H1 (cell line): ENCODE measurements around the gene HSD17B10. TPM values are rescaled to one million over a fixed set of nuclear protein-coding genes. Genes with fewer than 3 reads are reported as not detected.

Source experiments
- CHD7 ChIP-seq: fragments of 300-600 bp; sonication (generic); IDR thresholded peaks from 2 replicates; pipeline ENCODE4 v1.7.1; 2012; ENCODE audit warnings: low read length, moderate library complexity, mild to moderate bottlenecking, inconsistent platforms; ENCODE audit not compliant: insufficient replicate concordance
- CREB1 ChIP-seq: IDR thresholded peaks from 2 replicates; pipeline ENCODE4 v1.6.1; 2012; ENCODE audit warnings: inconsistent platforms
- EZH2 ChIP-seq: fragments of 200-600 bp; sonication (generic); IDR thresholded peaks from 2 replicates; pipeline ENCODE4 v1.7.1; 2012; ENCODE audit warnings: low read depth, mild to moderate bottlenecking, moderate library complexity, low read length, inconsistent platforms; ENCODE audit not compliant: severe bottlenecking
- JUND ChIP-seq: IDR thresholded peaks from 2 replicates; pipeline ENCODE4 v1.6.1; 2011; ENCODE audit warnings: mild to moderate bottlenecking, improper control_type of control experiment, low read length
- POLR2A ChIP-seq, 2 experiments: IDR thresholded peaks; 1 replicate in 1 of 2; 2 replicates in 1 of 2; pipeline ENCODE4 v1.6.1; 2011; ENCODE audit warnings: low read depth in 2 of 2, low read length in 2 of 2, mild to moderate bottlenecking in 2 of 2; ENCODE audit errors: control extremely low read depth in 1 of 2
- POU5F1 ChIP-seq: IDR thresholded peaks from 2 replicates; pipeline ENCODE4 v1.6.1; 2011; ENCODE audit warnings: low read depth, mild to moderate bottlenecking, low read length, moderate library complexity
- TCF12 ChIP-seq: IDR thresholded peaks from 2 replicates; pipeline ENCODE4 v1.6.1; 2011; ENCODE audit warnings: low read depth, mild to moderate bottlenecking, low read length
- polyA plus RNA-seq, 7 experiments: library from polyadenylated mRNA; depleted of rRNA in 3 of 7; stranded (reverse) in 5 of 7; unstranded in 2 of 7; fragments of >200 nt in 5 of 7; fragments of 200-250 nt in 2 of 7; gene quantifications; 1 replicate in 5 of 7; 2 replicates in 1 of 7; 4 replicates in 1 of 7; pipeline versions ENCODE4 v1.2.1 to v1.2.3, GENCODE V29; 2011 to 2013; ENCODE audit warnings: missing spikeins in 2 of 7, mixed read lengths in 2 of 7
- total RNA-seq: library from RNA; stranded (reverse); fragmentation: NEBNext Ultra II Directional; extraction: Animal tissue kit (Norgen Biotek cat#: 25700); gene quantifications from 2 replicates; pipeline ENCODE4 v1.2.1, GENCODE V29; 2021

The HSD17B10 gene
- total and polyA plus RNA-seq, 2 of the 8 experiments (the other 6 are each of a cell fraction or from before 2014, with no cell fraction given) = 114 to 236 TPM

DNA sequence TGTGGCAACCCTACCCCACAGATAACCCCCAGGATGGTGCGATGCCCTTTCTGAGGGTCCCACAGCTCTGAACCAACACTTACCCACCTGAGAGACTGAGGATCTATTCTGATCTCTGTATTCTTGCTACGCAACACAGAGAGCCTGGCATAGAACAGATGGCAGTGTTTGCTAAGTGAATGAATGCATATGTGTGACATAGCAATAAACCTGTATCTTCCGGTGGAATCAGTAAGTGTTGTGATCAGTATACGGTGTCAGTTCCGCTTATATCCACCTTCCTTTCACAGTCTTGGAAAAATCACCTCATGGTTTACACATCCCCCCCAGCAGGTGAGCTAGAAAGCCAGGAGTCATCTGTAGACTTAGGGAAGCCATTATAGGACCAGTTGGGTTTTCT is 5.9 kb upstream of the HSD17B10 start (continued):
- TF ChIP-seq CHD7 (no peak), JUND (no peak), POU5F1 (no peak), TCF12 (no peak), EZH2 (no peak), CREB1 (no peak), POLR2A (IDR thresholded peaks at IDR 0.05; ENCODE audit: control extremely low read depth in 1 of 2, low read depth in 2 of 2, low read length in 2 of 2) (no peak)
